GM12878 (cell line): ENCODE measurements around the gene HIVEP2. TPM values are rescaled to one million over a fixed set of nuclear protein-coding genes. Genes with fewer than 3 reads are reported as not detected.

Experiments used
- ATAC-seq: fragments of 200-7000 bp; cut with Tn5 transposase; 3 replicates; pipeline ENCODE4 v1.9.1; 2020; ENCODE audit warnings: mild to moderate bottlenecking, moderate library complexity
- BruUV-seq: library from RNA; stranded (reverse); fragments of 400-500 nt; replicated peaks from 2 replicates; lab custom pipeline; 2021; lab: Mats Ljungman, UMichigan
- CTCF ChIA-PET: fragments of 300-600 bp; sonication (Branson Sonifier 250); formaldehyde crosslinking; extraction: SDS; loops from one replicate; lab custom pipeline; 2021; ENCODE audit warnings: inconsistent platforms; lab: Yijun Ruan, JAX
- POLR2A ChIA-PET: fragments of 350-600 bp; formaldehyde crosslinking; extraction: SDS; loops from one replicate; lab custom pipeline; 2021; ENCODE audit warnings: inconsistent platforms; lab: Charles Lee
- RAD21 ChIA-PET: fragments of 300-600 bp; sonication (Branson Sonifier 250); formaldehyde crosslinking; loops from one replicate; lab custom pipeline; 2023; ENCODE audit warnings: antibody characterized with exemption; ENCODE audit not compliant: unreplicated experiment; lab: Charles Lee
- SMC1A ChIA-PET: fragments of 300-600 bp; sonication (Branson Sonifier 250); formaldehyde crosslinking; loops from one replicate; lab custom pipeline; 2023; ENCODE audit not compliant: unreplicated experiment, uncharacterized antibody; lab: Charles Lee
- DNase-seq: peaks from one replicate; pipeline ENCODE4 v3.0.0-alpha.2; 2011; ENCODE audit warnings: low read depth, low spot score
- FAIRE-seq: peaks from 3 replicates; lab custom pipeline; 2011; peaks lifted over from hg19 to GRCh38; lab: Jason Lieb, UNC
- H2AFZ ChIP-seq: 2 replicates; pipeline ENCODE4 v1.6.0; 2011; ENCODE audit warnings: low read depth, low read length, control low read depth; ENCODE audit not compliant: control insufficient read depth
- H3K27ac ChIP-seq: 2 replicates; pipeline ENCODE4 v1.5.1; 2011; ENCODE audit warnings: control low read depth; ENCODE audit not compliant: control insufficient read depth, insufficient read depth
- H3K27me3 ChIP-seq, 2 experiments: replicated peaks in 1 of 2; 2 replicates each; pipeline versions ENCODE4 v1.6.0 to v1.6.1; 2011; ENCODE audit warnings: low read length in 1 of 2; ENCODE audit not compliant: control insufficient read depth in 2 of 2, insufficient read depth in 2 of 2
- H3K36me3 ChIP-seq, 2 experiments: 2 replicates each; pipeline ENCODE4 v1.5.1; 2011; ENCODE audit warnings: low read length in 1 of 2; ENCODE audit not compliant: control insufficient read depth in 2 of 2, insufficient read depth in 2 of 2
- H3K4me1 ChIP-seq: 2 replicates; pipeline ENCODE4 v1.6.1; 2011; ENCODE audit warnings: mild to moderate bottlenecking, low read length, moderate library complexity, mixed read lengths; ENCODE audit not compliant: control insufficient read depth, insufficient read depth
- H3K4me2 ChIP-seq: 2 replicates; pipeline ENCODE4 v1.6.0; 2011; ENCODE audit warnings: control low read depth; ENCODE audit not compliant: control insufficient read depth, insufficient read depth
- H3K4me3 ChIP-seq: fragments of 200-600 bp; sonication (generic); 2 replicates; pipeline ENCODE4 v1.5.1; 2016
- H3K79me2 ChIP-seq: 2 replicates; pipeline ENCODE4 v1.6.0; 2011; ENCODE audit warnings: low read length; ENCODE audit not compliant: control insufficient read depth, insufficient read depth
- H3K9ac ChIP-seq: 2 replicates; pipeline ENCODE4 v1.8.0; 2011; ENCODE audit warnings: low read length, control low read depth, mixed read lengths; ENCODE audit not compliant: control insufficient read depth, insufficient read depth
- H3K9me3 ChIP-seq: replicated peaks from 3 replicates; pipeline ENCODE4 v1.5.1; 2011; ENCODE audit warnings: mild to moderate bottlenecking, low read length; ENCODE audit not compliant: control insufficient read depth, insufficient read depth
- H4K20me1 ChIP-seq: 2 replicates; pipeline ENCODE4 v1.6.0; 2011; ENCODE audit not compliant: control insufficient read depth, insufficient read depth
- ASH2L ChIP-seq: fragments of 300-600, 200-600 bp; sonication (generic); IDR thresholded peaks from 2 replicates; pipeline ENCODE4 v1.6.1; 2017; ENCODE audit warnings: low read depth, mild to moderate bottlenecking, borderline replicate concordance
- BHLHE40 ChIP-seq, 2 experiments: fragments of 450-650 bp in 1 of 2; IDR thresholded peaks; 2 replicates each; pipeline ENCODE4 v1.6.1; 2011 to 2017; ENCODE audit warnings: low read depth in 2 of 2, borderline replicate concordance in 1 of 2, improper control_type of control experiment in 1 of 2, low read length in 1 of 2, mild to moderate bottlenecking in 1 of 2
- CEBPB ChIP-seq, 2 experiments: fragments of 150-350 bp in 1 of 2; IDR thresholded peaks; 2 replicates each; pipeline ENCODE4 v1.6.1; 2012 to 2014; ENCODE audit warnings: low read depth in 2 of 2, low read length in 2 of 2, borderline replicate concordance in 1 of 2, inconsistent platforms in 1 of 2
- HDAC2 ChIP-seq: fragments of 200-600 bp; sonication (generic); IDR thresholded peaks from 2 replicates; pipeline ENCODE4 v1.6.1; 2017
- IKZF1 ChIP-seq: fragments of 450-650 bp; conservative IDR thresholded peaks from 2 replicates; pipeline ENCODE4 v1.6.1; 2017; ENCODE audit warnings: antibody characterized with exemption, mild to moderate bottlenecking
- MTA2 ChIP-seq: fragments of 450-650 bp; IDR thresholded peaks from 2 replicates; pipeline ENCODE4 v1.6.1; 2016; ENCODE audit warnings: low read depth, mild to moderate bottlenecking, moderate library complexity
- MTA3 ChIP-seq: IDR thresholded peaks from 2 replicates; pipeline ENCODE4 v1.6.1; 2012; ENCODE audit warnings: low read length, inconsistent platforms, borderline replicate concordance
- MYC ChIP-seq: IDR thresholded peaks from 2 replicates; pipeline ENCODE4 v1.6.1; 2011; ENCODE audit warnings: mild to moderate bottlenecking, low read length, moderate library complexity, inconsistent platforms; ENCODE audit not compliant: insufficient read depth, insufficient replicate concordance, insufficient read length, severe bottlenecking
- NRF1 ChIP-seq: conservative IDR thresholded peaks from 2 replicates; pipeline ENCODE4 v1.6.1; 2011; ENCODE audit warnings: mild to moderate bottlenecking, low read depth, low read length, improper control_type of control experiment
- POLR2A ChIP-seq: IDR thresholded peaks from 2 replicates; pipeline ENCODE4 v1.6.1; 2011; ENCODE audit warnings: low read depth, mild to moderate bottlenecking, low read length
- RAD21 ChIP-seq: IDR thresholded peaks from 2 replicates; pipeline ENCODE4 v1.6.1; 2011; ENCODE audit warnings: mild to moderate bottlenecking, low read depth, low read length, moderate library complexity; ENCODE audit not compliant: insufficient read depth
- RAD51 ChIP-seq: fragments of 450-650 bp; IDR thresholded peaks from 2 replicates; pipeline ENCODE4 v1.6.1; 2016; ENCODE audit warnings: moderate library complexity, mild to moderate bottlenecking, inconsistent platforms
- RBBP5 ChIP-seq: fragments of 200-600 bp; sonication (generic); conservative IDR thresholded peaks from 2 replicates; pipeline ENCODE4 v1.6.1; 2016
- SMAD5 ChIP-seq: IDR thresholded peaks from 2 replicates; pipeline ENCODE4 v1.6.1; 2016; ENCODE audit warnings: antibody characterized with exemption, low read depth
- STAT1 ChIP-seq: fragments of 450-650 bp; conservative IDR thresholded peaks from 2 replicates; pipeline ENCODE4 v1.6.1; 2014; ENCODE audit warnings: antibody characterized with exemption, mild to moderate bottlenecking
- SUPT20H ChIP-seq: IDR thresholded peaks from 2 replicates; pipeline ENCODE4 v1.6.1; 2011; ENCODE audit warnings: low read depth, mild to moderate bottlenecking, low read length, moderate library complexity, borderline replicate concordance; ENCODE audit not compliant: control insufficient read depth
- YBX1 ChIP-seq: fragments of 450-650 bp; IDR thresholded peaks from 2 replicates; pipeline ENCODE4 v1.6.1; 2016; ENCODE audit warnings: antibody characterized with exemption
- ZNF207 ChIP-seq: fragments of 450-650 bp; IDR thresholded peaks from 2 replicates; pipeline ENCODE4 v1.6.1; 2014; ENCODE audit warnings: antibody characterized with exemption, mild to moderate bottlenecking, borderline replicate concordance
- WGBS: methylation state at CpG from one replicate; pipeline ENCODE4 v1.1.6; 2016; ENCODE audit warnings: low lambda C conversion rate; ENCODE audit not compliant: insufficient replicate concordance, insufficient coverage; ENCODE audit errors: missing lambda C conversion rate; 5-methylcytosine and 5-hydroxymethylcytosine counted together
- in situ Hi-C: fragments of 300-500 bp; cut with MboI; formaldehyde crosslinking; loops from 9 replicates; pipeline ENCODE4 v1.14.3; 2018; ENCODE audit warnings: mixed read lengths
- intact Hi-C: fragments of 100-400 bp; cut with micrococcal nuclease; formaldehyde crosslinking; loops from one replicate; pipeline ENCODE4 v1.14.2; 2022; ENCODE audit not compliant: unreplicated experiment
- polyA plus RNA-seq, 11 experiments: library from polyadenylated mRNA; depleted of rRNA in 4 of 11; unstranded in 6 of 11; stranded (reverse) in 5 of 11; fragments of >200 nt; fragmentation: Nextera tagmentation in 4 of 11; fragmentation: Illumina TruSeq in 1 of 11; extraction: Ambion mirVana in 4 of 11; extraction: Trizol in 1 of 11; gene quantifications; 1 replicate in 1 of 11; 2 replicates in 10 of 11; pipeline versions ENCODE4 v1.2.1 to v1.2.3, GENCODE V29; 2011 to 2016; ENCODE audit warnings: inconsistent platforms in 2 of 11, missing spikeins in 2 of 11, low read depth in 1 of 11
- total RNA-seq, 4 experiments: library from RNA; depleted of rRNA in 3 of 4; stranded (reverse); fragments of >200 nt in 3 of 4; fragmentation: Illumina TruSeq in 1 of 4; extraction: Trizol in 1 of 4; gene quantifications; 2 replicates each; pipeline versions ENCODE4 v1.2.1 to v1.2.3, GENCODE V29; 2013 to 2021
- TF ChIP-seq, protein P1 (sequence below): fragments of 450-650 bp; conservative IDR thresholded peaks from 2 replicates; pipeline ENCODE4 v1.6.1; 2017; ENCODE audit warnings: mild to moderate bottlenecking, moderate library complexity
- TF ChIP-seq, protein P2 (sequence below): IDR thresholded peaks from 2 replicates; pipeline ENCODE4 v1.6.1; 2011; ENCODE audit warnings: borderline replicate concordance, low read depth, mild to moderate bottlenecking, moderate library complexity, mixed read lengths, low read length; ENCODE audit not compliant: insufficient read depth; ENCODE audit errors: extremely low read length

HIVEP2 gene
- total and polyA plus RNA-seq, 10 of the 15 experiments (the other 5 are each of a cell fraction or from before 2014, with no cell fraction given), result 1.2 to 15.7 (median 10.2) TPM

DNA sequence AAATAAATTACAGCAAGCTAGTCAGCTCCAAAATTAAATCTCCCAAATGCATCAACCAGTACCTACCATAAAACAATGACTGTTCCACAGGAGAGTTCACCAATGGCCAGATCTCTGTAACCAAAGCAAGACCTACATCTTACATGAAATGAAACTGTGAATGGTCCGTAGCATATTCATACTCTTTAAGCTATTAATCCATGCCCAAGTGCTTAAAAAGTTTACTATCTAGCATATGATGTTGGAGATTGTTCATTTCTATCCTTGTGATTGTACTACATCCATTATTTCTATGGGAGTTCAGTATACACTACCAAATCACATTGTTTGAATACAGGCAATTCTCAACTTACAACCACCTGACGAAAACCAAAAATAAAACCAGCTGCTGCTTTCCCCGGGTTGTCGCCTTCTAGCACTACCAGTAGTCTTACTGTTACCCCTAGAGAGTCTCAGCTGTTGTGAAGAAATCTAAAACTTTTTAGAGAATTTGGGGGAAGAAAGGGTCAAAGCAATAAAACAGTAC lies 38.0 kb downstream of the HIVEP2 start (continued):
- TF ChIP-seq, protein P1, sequence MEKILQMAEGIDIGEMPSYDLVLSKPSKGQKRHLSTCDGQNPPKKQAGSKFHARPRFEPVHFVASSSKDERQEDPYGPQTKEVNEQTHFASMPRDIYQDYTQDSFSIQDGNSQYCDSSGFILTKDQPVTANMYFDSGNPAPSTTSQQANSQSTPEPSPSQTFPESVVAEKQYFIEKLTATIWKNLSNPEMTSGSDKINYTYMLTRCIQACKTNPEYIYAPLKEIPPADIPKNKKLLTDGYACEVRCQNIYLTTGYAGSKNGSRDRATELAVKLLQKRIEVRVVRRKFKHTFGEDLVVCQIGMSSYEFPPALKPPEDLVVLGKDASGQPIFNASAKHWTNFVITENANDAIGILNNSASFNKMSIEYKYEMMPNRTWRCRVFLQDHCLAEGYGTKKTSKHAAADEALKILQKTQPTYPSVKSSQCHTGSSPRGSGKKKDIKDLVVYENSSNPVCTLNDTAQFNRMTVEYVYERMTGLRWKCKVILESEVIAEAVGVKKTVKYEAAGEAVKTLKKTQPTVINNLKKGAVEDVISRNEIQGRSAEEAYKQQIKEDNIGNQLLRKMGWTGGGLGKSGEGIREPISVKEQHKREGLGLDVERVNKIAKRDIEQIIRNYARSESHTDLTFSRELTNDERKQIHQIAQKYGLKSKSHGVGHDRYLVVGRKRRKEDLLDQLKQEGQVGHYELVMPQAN, result peak; percentile 46; the same call in 1 of the 2 replicates
- TF ChIP-seq ASH2L, result 0 out of 2 replicates have a peak, but pooled peaks have one; percentile 65
- TF ChIP-seq MTA3, result 0 out of 2 replicates have a peak, but pooled peaks have one; percentile 28
- no peak for TF ChIP-seq STAT1
- TF ChIP-seq RAD51, result peak; percentile 73
- no peak for TF ChIP-seq SMAD5

DNA sequence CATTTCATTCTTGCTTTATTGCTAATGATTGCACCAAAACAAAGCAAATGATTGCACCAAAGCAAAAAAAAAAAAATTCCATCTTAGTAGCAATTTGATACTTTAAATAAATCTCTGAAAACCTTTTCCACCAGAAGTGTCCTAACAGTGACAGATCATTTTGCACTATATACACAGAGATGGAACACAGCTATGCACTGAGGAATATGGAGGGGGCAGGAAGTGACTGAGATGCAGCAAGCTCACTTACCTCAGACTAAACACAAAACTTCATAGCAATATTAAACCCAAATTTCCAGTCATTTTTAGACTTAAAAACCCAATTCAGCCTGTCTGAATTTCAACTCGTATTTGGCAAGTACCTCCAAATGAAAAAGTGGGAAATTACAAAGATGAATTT lies 41.2 kb downstream of the HIVEP2 start:
- POLR2A ChIA-PET, result interaction anchor here (0.6 to 1.8 kb wide), 5 partner anchors 11 to 61 kb away, joined by 3 to 5 read pairs (median 3); no protein-coding TSS in a partner anchor
- in situ Hi-C loops, result no loop called here
- DNase-seq (no peak), ATAC-seq (peak; percentile 51), FAIRE-seq (no peak)
- H3K79me2 ChIP-seq, result peaks cover 83% of the 10 kb centered on the region
- H3K4me1 ChIP-seq, result peaks cover 16% of the 10 kb centered on the region; the same call in 1 of the 2 replicates
- H3K4me3 ChIP-seq, result 0 out of 2 replicates have a peak overlapping the region, but pooled peaks have one; percentile 3
- BruUV-seq, result no TSS peak
- intact Hi-C loops, result loop anchor here (2.0 to 5.0 kb wide), 2 partner anchors 17 to 38 kb away; no protein-coding TSS in a partner anchor
- peak overlapping the region; percentile 52 for H3K4me2 ChIP-seq
- peaks cover 0 to 9% of the 10 kb centered on the region in 2 experiments; a peak in 3 of 4 replicates for H3K36me3 ChIP-seq
- no peaks in the 10 kb centered on the region for H3K27me3 ChIP-seq
- no peak for TF ChIP-seq MTA2
- TF ChIP-seq POLR2A, result no peak
- TF ChIP-seq YBX1, result no peak
- TF ChIP-seq HDAC2, result no peak
- no peak for TF ChIP-seq ZNF207
- TF ChIP-seq, protein P2, sequence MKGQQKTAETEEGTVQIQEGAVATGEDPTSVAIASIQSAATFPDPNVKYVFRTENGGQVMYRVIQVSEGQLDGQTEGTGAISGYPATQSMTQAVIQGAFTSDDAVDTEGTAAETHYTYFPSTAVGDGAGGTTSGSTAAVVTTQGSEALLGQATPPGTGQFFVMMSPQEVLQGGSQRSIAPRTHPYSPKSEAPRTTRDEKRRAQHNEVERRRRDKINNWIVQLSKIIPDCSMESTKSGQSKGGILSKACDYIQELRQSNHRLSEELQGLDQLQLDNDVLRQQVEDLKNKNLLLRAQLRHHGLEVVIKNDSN, result no peak
- TF ChIP-seq RAD21, result no peak
- TF ChIP-seq MYC, result no peak
- no peak for TF ChIP-seq BHLHE40 (IDR thresholded peaks at IDR 0.05; ENCODE audit: borderline replicate concordance in 1 of 2, low read depth in 2 of 2, low read length in 1 of 2)
- TF ChIP-seq IKZF1, result no peak
- TF ChIP-seq SUPT20H, result no peak
- TF ChIP-seq RBBP5, result no peak
- no peak for TF ChIP-seq NRF1
- no peak for TF ChIP-seq CEBPB (IDR thresholded peaks at IDR 0.05; ENCODE audit: borderline replicate concordance in 1 of 2, low read depth in 2 of 2, low read length in 2 of 2)
- peak overlapping the region; percentile 14 for H3K27ac ChIP-seq
- RAD21 ChIA-PET, result interaction anchor here (0.9 to 7.2 kb wide), 7 partner anchors 14 to 123 kb away, joined by 3 to 86 read pairs (median 14); no protein-coding TSS in a partner anchor
- CTCF ChIA-PET, result interaction anchor here (0.9 to 2.1 kb wide), 3 partner anchors 9 to 49 kb away, joined by 3 to 5 read pairs (median 3); no protein-coding TSS in a partner anchor
- H3K9me3 ChIP-seq, result no peaks in the 10 kb centered on the region
- SMC1A ChIA-PET, result interaction anchor here (1.2 to 9.4 kb wide), 13 partner anchors 10 to 208 kb away, joined by 3 to 86 read pairs (median 7); no protein-coding TSS in a partner anchor
- no peak overlapping the region for H2AFZ ChIP-seq
- H4K20me1 ChIP-seq, result no peaks in the 10 kb centered on the region
- H3K9ac ChIP-seq, result no peak overlapping the region
- WGBS, result 8% methylated on average over 1 of the region's 1 CpG
